ENCODE results near the gene RPL39L. TPM values are rescaled to one million over a fixed set of nuclear protein-coding genes. Genes with fewer than 3 reads are reported as not detected.

The RPL39L gene
- total RNA-seq, 2 donors from 2014 or later, result 26.8 to 34.5 TPM

- peaks cover 21% of the 10 kb centered on the region for H3K9me3 ChIP-seq (ENCODE audit: control insufficient read depth, low read length)
- H3K27me3 ChIP-seq (ENCODE audit: control insufficient read depth, insufficient read depth, low read length, poor library complexity, severe bottlenecking), result no peaks in the 10 kb centered on the region
- peaks cover 5% of the 10 kb centered on the region for H3K4me1 ChIP-seq (ENCODE audit: control insufficient read depth, insufficient read depth, low read length)
- peaks cover 3% of the 10 kb centered on the region for H3K36me3 Mint-ChIP-seq (ENCODE audit: low read depth)
- no peak overlapping the region for H3K27ac Mint-ChIP-seq
- peaks cover 10% of the 10 kb centered on the region for H3K4me1 Mint-ChIP-seq
- no peaks in the 10 kb centered on the region for H3K36me3 ChIP-seq (ENCODE audit: control insufficient read depth, insufficient read depth, low read length)
- 94% methylated on average over 2 of the region's 2 CpGs; no CpG with 5 or more reads in 1 of the 2 experiments for WGBS, 2 experiments (ENCODE audit: insufficient coverage in 1 of 2, insufficient read length in 1 of 2)
- H3K27me3 Mint-ChIP-seq (ENCODE audit: insufficient read depth), result peaks cover 2% of the 10 kb centered on the region
- no peak for DNase-seq
- no peak overlapping the region for H3K4me3 ChIP-seq (ENCODE audit: low read length)
- H3K9me3 Mint-ChIP-seq, result peaks cover 17% of the 10 kb centered on the region
- no peak overlapping the region for H3K9ac ChIP-seq (ENCODE audit: extremely low read depth, low read length, poor library complexity, severe bottlenecking)
- H3K4me3 Mint-ChIP-seq, result no peak overlapping the region
- TF ChIP-seq CTCF (conservative IDR thresholded peaks at IDR 0.05), result no peak
- H3K27ac ChIP-seq (ENCODE audit: low read depth, low read length), result no peak overlapping the region
Observed at GRCh38 chr3:187098923-187099512, 40.3 kb downstream of the RPL39L start.

- Histone ChIP-seq H3K36me3 (ENCODE audit: control insufficient read depth, insufficient read depth, low read length) (no peaks in the 10 kb centered on the region), H3K27ac (ENCODE audit: low read depth, low read length) (no peak overlapping the region), H3K4me3 (ENCODE audit: low read length) (no peak overlapping the region), H3K9me3 (ENCODE audit: control insufficient read depth, low read length) (peaks cover 38% of the 10 kb centered on the region), H3K27me3 (ENCODE audit: control insufficient read depth, insufficient read depth, low read length, poor library complexity, severe bottlenecking) (no peaks in the 10 kb centered on the region), H3K4me1 (ENCODE audit: control insufficient read depth, insufficient read depth, low read length) (peaks cover 5% of the 10 kb centered on the region), H3K9ac (ENCODE audit: extremely low read depth, low read length, poor library complexity, severe bottlenecking) (no peak overlapping the region)
- no peak for TF ChIP-seq CTCF (conservative IDR thresholded peaks at IDR 0.05)
- Mint-ChIP-seq H3K36me3 (ENCODE audit: low read depth) (peaks cover 7% of the 10 kb centered on the region), H3K4me3 (no peak overlapping the region), H3K27ac (no peak overlapping the region), H3K4me1 (peaks cover 10% of the 10 kb centered on the region), H3K27me3 (ENCODE audit: insufficient read depth) (peaks cover 2% of the 10 kb centered on the region), H3K9me3 (peaks cover 31% of the 10 kb centered on the region)
- DNase-seq, result no peak
- WGBS, 2 experiments (ENCODE audit: insufficient coverage in 1 of 2, insufficient read length in 1 of 2), result 71 to 80% methylated on average over 1 of the region's 1 CpG
Observed at GRCh38 chr3:187093320-187093719, 46.0 kb downstream of the RPL39L start.

- Mint-ChIP-seq H3K4me1 (no peaks in the 10 kb centered on the region), H3K4me3 (no peak overlapping the region), H3K27me3 (ENCODE audit: insufficient read depth) (no peaks in the 10 kb centered on the region), H3K9me3 (peaks cover 35% of the 10 kb centered on the region), H3K27ac (no peak overlapping the region), H3K36me3 (ENCODE audit: low read depth) (peaks cover 10% of the 10 kb centered on the region)
- peaks cover 34% of the 10 kb centered on the region for H3K9me3 ChIP-seq (ENCODE audit: control insufficient read depth, low read length)
- DNase-seq, result no peak
- TF ChIP-seq CTCF (conservative IDR thresholded peaks at IDR 0.05), result no peak
- H3K9ac ChIP-seq (ENCODE audit: extremely low read depth, low read length, poor library complexity, severe bottlenecking), result no peak overlapping the region
- H3K4me3 ChIP-seq (ENCODE audit: low read length), result no peak overlapping the region
- H3K27me3 ChIP-seq (ENCODE audit: control insufficient read depth, insufficient read depth, low read length, poor library complexity, severe bottlenecking), result no peaks in the 10 kb centered on the region
- WGBS, 2 experiments (ENCODE audit: insufficient coverage in 1 of 2, insufficient read length in 1 of 2), result 100% methylated on average over 1 of the region's 1 CpG; no CpG with 5 or more reads in 1 of the 2 experiments
- no peak overlapping the region for H3K27ac ChIP-seq (ENCODE audit: low read depth, low read length)
- H3K4me1 ChIP-seq (ENCODE audit: control insufficient read depth, insufficient read depth, low read length), result no peaks in the 10 kb centered on the region
- H3K36me3 ChIP-seq (ENCODE audit: control insufficient read depth, insufficient read depth, low read length), result no peaks in the 10 kb centered on the region
Observed at GRCh38 chr3:187088701-187089100, 50.6 kb downstream of the RPL39L start.

All from endodermal cell (in vitro differentiated cells).